H1 (cell line): ENCODE data around the gene PARP1. TPM values are rescaled to one million over a fixed set of nuclear protein-coding genes. Genes with fewer than 3 reads are reported as not detected.

Source experiments
- CTCF ChIA-PET: fragments of 300-600 bp; sonication (Branson Sonifier 250); formaldehyde crosslinking; loops from one replicate; lab custom pipeline; 2021; ENCODE audit not compliant: partially characterized antibody; lab: Charles Lee
- POLR2A ChIA-PET: fragments of 300-600 bp; sonication (Branson Sonifier 250); formaldehyde crosslinking; loops from one replicate; lab custom pipeline; 2021; ENCODE audit warnings: inconsistent platforms; ENCODE audit not compliant: partially characterized antibody; lab: Charles Lee
- DNase-seq, 2 experiments: peaks; one replicate each; pipeline versions ENCODE4 v3.0.0 to v3.0.0-alpha.2; 2010 to 2022; ENCODE audit warnings: low spot score in 2 of 2, low read depth in 1 of 2, mixed read lengths in 1 of 2
- FAIRE-seq: peaks from 2 replicates; lab custom pipeline; 2011; peaks lifted over from hg19 to GRCh38; lab: Jason Lieb, UNC
- H2AFZ ChIP-seq: 2 replicates; pipeline ENCODE4 v1.8.1; 2012; ENCODE audit warnings: low read length, inconsistent platforms
- H2AK5ac ChIP-seq: 2 replicates; pipeline ENCODE4 v1.6.1; 2013; ENCODE audit warnings: low read depth, low read length
- H2BK120ac ChIP-seq: replicated peaks from 2 replicates; pipeline ENCODE3; 2013; ENCODE audit warnings: low read depth, low read length, inconsistent platforms
- H2BK12ac ChIP-seq: 2 replicates; pipeline ENCODE4 v1.6.1; 2013; ENCODE audit warnings: low read depth, low read length
- H2BK15ac ChIP-seq: 2 replicates; pipeline ENCODE4 v1.6.1; 2013; ENCODE audit warnings: low read length
- H2BK20ac ChIP-seq: 2 replicates; pipeline ENCODE4 v1.6.1; 2013; ENCODE audit warnings: low read length
- H2BK5ac ChIP-seq: 2 replicates; pipeline ENCODE4 v1.6.1; 2013; ENCODE audit warnings: low read depth, low read length
- H3K14ac ChIP-seq: 2 replicates; pipeline ENCODE4 v1.6.1; 2013; ENCODE audit warnings: inconsistent platforms; ENCODE audit not compliant: insufficient read length
- H3K18ac ChIP-seq: 2 replicates; pipeline ENCODE4 v1.6.1; 2013; ENCODE audit warnings: low read length; ENCODE audit errors: extremely low read depth
- H3K23ac ChIP-seq: 2 replicates; pipeline ENCODE4 v1.6.1; 2013; ENCODE audit warnings: inconsistent platforms; ENCODE audit not compliant: insufficient read length
- H3K23me2 ChIP-seq: 2 replicates; pipeline ENCODE4 v1.6.1; 2013; ENCODE audit warnings: low read depth, low read length
- H3K27ac ChIP-seq: 2 replicates; pipeline ENCODE4 v1.6.1; 2011; ENCODE audit warnings: low read depth, low read length, inconsistent platforms
- H3K27me3 ChIP-seq, 4 experiments: replicated peaks in 1 of 4; 1 replicate in 1 of 4; 2 replicates in 3 of 4; pipeline versions ENCODE4 v1.6.1 to v1.8.1; 2011 to 2013; ENCODE audit warnings: low read length in 3 of 4, mild to moderate bottlenecking in 3 of 4, inconsistent platforms in 2 of 4, mixed read lengths in 2 of 4, moderate library complexity in 1 of 4; ENCODE audit not compliant: control insufficient read depth in 3 of 4, insufficient read depth in 3 of 4; ENCODE audit errors: extremely low read depth in 1 of 4
- H3K36me3 ChIP-seq, 4 experiments: 2 replicates each; pipeline versions ENCODE4 v1.6.1 to v1.8.1; 2011 to 2013; ENCODE audit warnings: mild to moderate bottlenecking in 4 of 4, low read length in 3 of 4, moderate library complexity in 2 of 4, control low read depth in 1 of 4, inconsistent platforms in 1 of 4; ENCODE audit not compliant: insufficient read depth in 4 of 4, control insufficient read depth in 2 of 4
- H3K4ac ChIP-seq: replicated peaks from 2 replicates; pipeline ENCODE3; 2013; ENCODE audit warnings: low read length, low read depth, mixed read lengths, inconsistent platforms; ENCODE audit not compliant: insufficient read length
- H3K4me1 ChIP-seq, 4 experiments: replicated peaks in 1 of 4; 1 replicate in 1 of 4; 2 replicates in 3 of 4; pipeline versions ENCODE4 v1.6.1 to v1.8.1; 2011 to 2013; ENCODE audit warnings: low read length in 3 of 4, inconsistent platforms in 2 of 4, mixed read lengths in 1 of 4; ENCODE audit not compliant: insufficient read depth in 4 of 4, control insufficient read depth in 3 of 4
- H3K4me2 ChIP-seq, 2 experiments: 2 replicates each; pipeline versions ENCODE4 v1.6.1 to v1.8.1; 2011 to 2013; ENCODE audit warnings: low read depth in 2 of 2, low read length in 2 of 2, control low read depth in 1 of 2, inconsistent platforms in 1 of 2, mild to moderate bottlenecking in 1 of 2; ENCODE audit not compliant: insufficient read depth in 1 of 2
- H3K4me3 ChIP-seq, 4 experiments: fragments of 200-600, 300-600 bp in 1 of 4; sonication (generic), shearing (Covaris generic), sonication (Bioruptor Twin) in 1 of 4; 2 replicates each; pipeline versions ENCODE4 v1.5.1 to v1.8.1; 2011 to 2016; ENCODE audit warnings: low read length in 4 of 4, low read depth in 3 of 4, control low read depth in 2 of 4, inconsistent platforms in 2 of 4, mild to moderate bottlenecking in 2 of 4, mixed read lengths in 1 of 4, moderate library complexity in 1 of 4; ENCODE audit not compliant: insufficient read depth in 2 of 4; ENCODE audit errors: extremely low read depth in 1 of 4
- H3K56ac ChIP-seq: replicated peaks from 2 replicates; pipeline ENCODE3; 2013; ENCODE audit warnings: low read depth, mild to moderate bottlenecking, mixed read lengths, low read length, inconsistent platforms; ENCODE audit not compliant: insufficient read length
- H3K79me1 ChIP-seq: 2 replicates; pipeline ENCODE4 v1.6.1; 2013; ENCODE audit warnings: low read depth, low read length, control low read depth
- H3K79me2 ChIP-seq, 2 experiments: 2 replicates each; pipeline versions ENCODE4 v1.6.1 to v1.8.1; 2012 to 2013; ENCODE audit warnings: low read length in 2 of 2, mild to moderate bottlenecking in 2 of 2, inconsistent platforms in 1 of 2; ENCODE audit not compliant: insufficient read depth in 2 of 2, control insufficient read depth in 1 of 2
- H3K9ac ChIP-seq, 4 experiments: replicated peaks in 1 of 4; 1 replicate in 1 of 4; 2 replicates in 3 of 4; pipeline versions ENCODE4 v1.6.1 to v1.8.1; 2011 to 2013; ENCODE audit warnings: low read depth in 3 of 4, low read length in 3 of 4, control low read depth in 2 of 4, mild to moderate bottlenecking in 2 of 4, moderate library complexity in 2 of 4, inconsistent platforms in 1 of 4; ENCODE audit errors: extremely low read depth in 1 of 4
- H3K9me3 ChIP-seq, 2 experiments: 2 replicates each; pipeline versions ENCODE4 v1.6.1 to v1.8.1; 2012 to 2013; ENCODE audit warnings: mild to moderate bottlenecking in 2 of 2, moderate library complexity in 2 of 2, control low read depth in 1 of 2, inconsistent platforms in 1 of 2, low read depth in 1 of 2, low read length in 1 of 2, mixed read lengths in 1 of 2; ENCODE audit not compliant: insufficient read depth in 2 of 2
- H4K20me1 ChIP-seq, 2 experiments: replicated peaks in 1 of 2; 2 replicates each; pipeline versions ENCODE3 to v1.8.1; 2011 to 2013; ENCODE audit warnings: inconsistent platforms in 2 of 2, low read length in 2 of 2, mild to moderate bottlenecking in 1 of 2; ENCODE audit not compliant: insufficient read depth in 2 of 2, control insufficient read depth in 1 of 2
- H4K5ac ChIP-seq: 2 replicates; pipeline ENCODE4 v1.6.1; 2013; ENCODE audit warnings: low read length, low read depth, mixed read lengths, inconsistent platforms; ENCODE audit not compliant: insufficient read length
- H4K8ac ChIP-seq: 2 replicates; pipeline ENCODE4 v1.8.0; 2013; ENCODE audit warnings: mild to moderate bottlenecking, moderate library complexity, low read length, inconsistent platforms; ENCODE audit not compliant: insufficient read depth; ENCODE audit errors: extremely low read depth
- H4K91ac ChIP-seq: replicated peaks from 2 replicates; pipeline ENCODE3; 2013; ENCODE audit warnings: low read length, mixed read lengths, inconsistent platforms; ENCODE audit not compliant: insufficient read length
- BCL11A ChIP-seq, 2 experiments: IDR thresholded peaks; one replicate each; pipeline ENCODE4 v1.6.1; 2011; ENCODE audit warnings: low read depth in 2 of 2, low read length in 2 of 2, mild to moderate bottlenecking in 2 of 2
- GABPA ChIP-seq: IDR thresholded peaks from 2 replicates; pipeline ENCODE4 v1.6.1; 2011; ENCODE audit warnings: mild to moderate bottlenecking, low read length, moderate library complexity, borderline replicate concordance; ENCODE audit not compliant: insufficient read depth
- WGBS, 2 experiments: shearing (Covaris generic) in 1 of 2; methylation state at CpG; one replicate each; pipeline versions ENCODE4 v1.1.6 to v1.1.7; 2013 to 2015; ENCODE audit warnings: low lambda C conversion rate in 2 of 2, mixed read lengths in 2 of 2, inconsistent platforms in 1 of 2, low coverage in 1 of 2, missing lambda C conversion rate in 1 of 2; ENCODE audit not compliant: insufficient replicate concordance in 2 of 2, insufficient coverage in 1 of 2, insufficient read length in 1 of 2; ENCODE audit errors: extremely low coverage in 1 of 2, missing lambda C conversion rate in 1 of 2; 5-methylcytosine and 5-hydroxymethylcytosine counted together
- polyA plus RNA-seq, 7 experiments: library from polyadenylated mRNA; depleted of rRNA in 3 of 7; stranded (reverse) in 5 of 7; unstranded in 2 of 7; fragments of >200 nt in 5 of 7; fragments of 200-250 nt in 2 of 7; gene quantifications; 1 replicate in 5 of 7; 2 replicates in 1 of 7; 4 replicates in 1 of 7; pipeline versions ENCODE4 v1.2.1 to v1.2.3, GENCODE V29; 2011 to 2013; ENCODE audit warnings: missing spikeins in 2 of 7, mixed read lengths in 2 of 7
- total RNA-seq: library from RNA; stranded (reverse); fragmentation: NEBNext Ultra II Directional; extraction: Animal tissue kit (Norgen Biotek cat#: 25700); gene quantifications from 2 replicates; pipeline ENCODE4 v1.2.1, GENCODE V29; 2021

Gene PARP1
- total and polyA plus RNA-seq, 2 of the 8 experiments (the other 6 are each of a cell fraction or from before 2014, with no cell fraction given), result 416 to 441 TPM

DNA sequence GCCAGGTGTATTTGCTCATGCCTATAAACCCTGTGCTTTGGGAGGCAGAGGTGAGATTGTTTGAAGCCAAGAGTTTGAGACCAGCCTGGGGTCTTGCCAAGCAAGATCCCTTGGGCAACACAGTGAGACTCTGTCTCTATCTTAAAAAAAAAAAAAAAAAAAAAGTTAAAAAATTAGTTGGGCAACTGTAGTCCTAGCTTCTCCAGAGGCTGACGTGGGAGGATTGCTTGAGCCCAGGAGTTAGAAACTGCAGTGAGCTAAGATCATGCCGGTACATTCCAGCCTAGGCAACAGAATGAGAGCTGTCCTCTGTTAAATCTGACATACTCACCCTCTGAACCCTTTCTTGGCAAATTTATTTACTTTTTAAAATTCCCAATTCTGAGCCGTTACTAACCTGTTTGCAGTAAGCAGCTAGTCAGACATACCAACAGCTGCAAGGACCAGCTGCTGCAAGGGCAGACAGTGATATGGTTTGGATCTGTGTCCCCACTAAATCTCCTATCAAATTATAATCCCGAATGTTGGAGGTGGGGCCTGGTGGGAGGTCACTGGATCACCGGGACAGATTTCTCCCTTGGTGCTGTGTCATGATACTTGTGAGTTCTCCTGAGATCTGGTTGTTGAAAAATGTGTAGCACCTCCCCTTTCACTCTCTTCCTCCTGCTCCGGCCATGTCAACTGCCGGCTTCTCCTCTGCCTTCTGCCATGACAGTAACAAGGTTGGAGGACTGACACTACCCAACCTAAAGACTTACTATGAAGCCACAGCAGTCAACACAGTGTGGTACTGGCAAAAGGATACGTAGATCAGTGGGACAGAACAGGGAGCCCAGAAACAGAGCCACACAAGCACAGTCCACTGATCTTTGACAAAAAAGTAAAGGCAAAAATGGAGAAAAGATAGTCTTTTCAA, 10.6 kb downstream of the PARP1 start:
- Histone ChIP-seq H3K4me2 (no peak overlapping the region), H2BK20ac (no peak overlapping the region), H3K23me2 (no peaks in the 10 kb centered on the region), H3K18ac (no peak overlapping the region), H3K4ac (no peak overlapping the region), H3K27ac (no peak overlapping the region), H3K56ac (no peak overlapping the region), H4K20me1 (peaks cover 16 to 24% of the 10 kb centered on the region in 2 experiments), H4K5ac (no peak overlapping the region), H2AK5ac (no peak overlapping the region), H2BK120ac (no peak overlapping the region), H3K14ac (no peak overlapping the region), H3K9me3 (no peaks in the 10 kb centered on the region), H2AFZ (no peak overlapping the region), H3K23ac (no peak overlapping the region), H3K27me3 (no peaks in the 10 kb centered on the region), H2BK5ac (no peak overlapping the region), H3K79me1 (peaks cover 9% of the 10 kb centered on the region), H4K8ac (0 out of 2 replicates have a peak overlapping the region, but pooled peaks have one; percentile 11), H3K4me1 (no peaks in the 10 kb centered on the region; a peak in 2 of 7 replicates), H4K91ac (no peak overlapping the region), H2BK12ac (no peak overlapping the region; the same call in 1 of the 2 replicates), H3K9ac (no peak overlapping the region), H3K36me3 (peaks cover 18 to 76% (median 38%) of the 10 kb centered on the region in 4 experiments), H2BK15ac (no peak overlapping the region), H3K4me3 (no peak overlapping the region), H3K79me2 (peaks cover 16 to 98% of the 10 kb centered on the region in 2 experiments)
- 85% methylated on average over 8 of the region's 8 CpGs; no CpG with 5 or more reads in 1 of the 2 experiments for WGBS, 2 experiments
- no peak for TF ChIP-seq GABPA
- no peak for TF ChIP-seq BCL11A (IDR thresholded peaks at IDR 0.05; ENCODE audit: low read depth in 2 of 2, low read length in 2 of 2)
- DNase-seq, result no peak
- FAIRE-seq, result no peak
- ChIA-PET POLR2A (no interaction called here), CTCF (interaction anchor here (1.7 kb wide), 1 partner anchor 9 kb away, joined by 5 read pairs; no protein-coding TSS in a partner anchor)
